SK-N-SH (cell line): ENCODE results near the gene CACNA1D.

ENCODE experiments used
- CHD2 ChIP-seq: fragments of 150-350 bp; IDR thresholded peaks from 2 replicates; pipeline ENCODE4 v1.6.1; 2018; ENCODE audit warnings: low read length; ENCODE audit not compliant: partially characterized antibody
- CTCF ChIP-seq: fragments of 200-600 bp; sonication (generic); IDR thresholded peaks from 2 replicates; pipeline ENCODE4 v1.6.1; 2017; ENCODE audit warnings: antibody characterized with exemption, mild to moderate bottlenecking, moderate library complexity
- EP300 ChIP-seq, 2 experiments: IDR thresholded peaks; 2 replicates each; pipeline versions ENCODE4 v1.4.0 to v1.6.1; 2012; ENCODE audit warnings: borderline replicate concordance in 1 of 2, low read depth in 1 of 2, low read length in 1 of 2
- GATA2 ChIP-seq: sonication (generic); formaldehyde crosslinking; IDR thresholded peaks from 2 replicates; pipeline ENCODE4 v1.5.0; 2020; ENCODE audit warnings: mild to moderate bottlenecking, missing genetic modification reagents
- NFIC ChIP-seq: IDR thresholded peaks from 2 replicates; pipeline ENCODE4 v1.4.0; 2012; ENCODE audit warnings: borderline replicate concordance
- POLR2AphosphoS5 ChIP-seq: IDR thresholded peaks from 2 replicates; pipeline ENCODE4 v1.6.1; 2012; ENCODE audit warnings: low read depth, low read length
- RCOR1 ChIP-seq: fragments of 150-350 bp; IDR thresholded peaks from 2 replicates; pipeline ENCODE4 v1.6.1; 2017; ENCODE audit warnings: antibody characterized with exemption, low read length
- SIN3A ChIP-seq: IDR thresholded peaks from 2 replicates; pipeline ENCODE4 v1.6.1; 2012; ENCODE audit warnings: low read depth, mild to moderate bottlenecking, low read length, moderate library complexity, borderline replicate concordance
- SMC3 ChIP-seq: IDR thresholded peaks from 2 replicates; pipeline ENCODE4 v1.6.1; 2012; ENCODE audit warnings: low read depth, low read length, improper control_type of control experiment
- TCF12 ChIP-seq: IDR thresholded peaks from 2 replicates; pipeline ENCODE4 v1.4.0; 2012
- TEAD4 ChIP-seq: IDR thresholded peaks from 2 replicates; pipeline ENCODE4 v1.4.0; 2012; ENCODE audit warnings: mild to moderate bottlenecking, borderline replicate concordance; ENCODE audit not compliant: insufficient read depth

- TF ChIP-seq CTCF: no peak
- TF ChIP-seq POLR2AphosphoS5: no peak
- no peak for TF ChIP-seq TEAD4
- TF ChIP-seq SMC3: no peak
- TF ChIP-seq CHD2: no peak
- no peak for TF ChIP-seq NFIC
- TF ChIP-seq EP300 (IDR thresholded peaks at IDR 0.05; ENCODE audit: borderline replicate concordance in 1 of 2, low read depth in 1 of 2, low read length in 1 of 2): no peak
- no peak for TF ChIP-seq GATA2
- TF ChIP-seq RCOR1: no peak
- no peak for TF ChIP-seq TCF12
- no peak for TF ChIP-seq SIN3A
Observed at GRCh38 chr3:53708001-53708621, 213.7 kb downstream of the CACNA1D start.
